ENCODE data around the gene ZNF236. TPM values are rescaled to one million over a fixed set of nuclear protein-coding genes. Genes with fewer than 3 reads are reported as not detected.

ZNF236 gene
- total RNA-seq, 1 donor, result 13.6 TPM

GRCh38 chr18:76791642-76792041 lies 30.7 kb upstream of the ZNF236 start:
- no peak for TF ChIP-seq CTCF (IDR thresholded peaks at IDR 0.05; ENCODE audit: insufficient read depth, low read length)
- no peak overlapping the region for H3K4me3 ChIP-seq (ENCODE audit: low read depth, low read length)
- DNase-seq (ENCODE audit: low read depth), result no peak

GRCh38 chr18:76794326-76794725 lies 28.0 kb upstream of the ZNF236 start:
- no peak overlapping the region for H3K4me3 ChIP-seq (ENCODE audit: low read depth, low read length)
- DNase-seq (ENCODE audit: low read depth), result no peak
- no peak for TF ChIP-seq CTCF (IDR thresholded peaks at IDR 0.05; ENCODE audit: insufficient read depth, low read length)

GRCh38 chr18:76801567-76802505 lies 20.5 kb upstream of the ZNF236 start:
- peak; percentile 74 for TF ChIP-seq CTCF (IDR thresholded peaks at IDR 0.05; ENCODE audit: insufficient read depth, low read length)
- peak overlapping the region; percentile 55 for H3K4me3 ChIP-seq (ENCODE audit: low read depth, low read length)
- peak; percentile 32 for DNase-seq (ENCODE audit: low read depth)

GRCh38 chr18:76803413-76803812 lies 18.9 kb upstream of the ZNF236 start:
- no peak for DNase-seq (ENCODE audit: low read depth)
- TF ChIP-seq CTCF (IDR thresholded peaks at IDR 0.05; ENCODE audit: insufficient read depth, low read length), result no peak
- H3K4me3 ChIP-seq (ENCODE audit: low read depth, low read length), result no peak overlapping the region

- peak; percentile 93 for TF ChIP-seq CTCF (IDR thresholded peaks at IDR 0.05; ENCODE audit: insufficient read depth, low read length)
- peak; percentile 61 for DNase-seq (ENCODE audit: low read depth)
- H3K4me3 ChIP-seq (ENCODE audit: low read depth, low read length), result no peak overlapping the region
Observed at GRCh38 chr18:76803814-76804213, 18.5 kb upstream of the ZNF236 start.

- peak; percentile 27 for TF ChIP-seq CTCF (IDR thresholded peaks at IDR 0.05; ENCODE audit: insufficient read depth, low read length)
- peak; percentile 13 for DNase-seq (ENCODE audit: low read depth)
Observed at GRCh38 chr18:76805221-76805620, 17.1 kb upstream of the ZNF236 start.

More at GRCh38 chr18:76805221-76805620, 17.1 kb upstream of the ZNF236 start:
- H3K4me3 ChIP-seq (ENCODE audit: low read depth, low read length), result no peak overlapping the region

Measured in fibroblast of the aortic adventitia (primary cell).